MCF 10A (cell line): ENCODE results near the gene UCK1. TPM values are rescaled to one million over a fixed set of nuclear protein-coding genes. Genes with fewer than 3 reads are reported as not detected.

ENCODE experiments used
- BruUV-seq: library from RNA; stranded (reverse); fragments of 400-500 nt; replicated peaks from 2 replicates; lab custom pipeline; 2021; lab: Mats Ljungman, UMichigan
- CTCF ChIA-PET: fragments of 300-600 bp; sonication (Branson Sonifier 250); formaldehyde crosslinking; extraction: SDS; loops from one replicate; lab custom pipeline; 2021; ENCODE audit warnings: antibody characterized with exemption, inconsistent platforms; lab: Yijun Ruan, JAX
- POLR2A ChIA-PET: fragments of 300-600, 350-650 bp; sonication (Branson Sonifier 250); formaldehyde crosslinking; extraction: SDS; loops from one replicate; lab custom pipeline; 2020; ENCODE audit warnings: antibody characterized with exemption, inconsistent platforms; lab: Yijun Ruan, JAX
- DNase-seq: peaks from one replicate; pipeline ENCODE4 v3.0.0-alpha.2; 2018; ENCODE audit not compliant: unreplicated experiment
- H3K27ac Mint-ChIP-seq: one replicate; pipeline ENCODE4 v1.8.0; 2022; ENCODE audit warnings: mild to moderate bottlenecking, low read depth, mixed read lengths; ENCODE audit not compliant: unreplicated experiment
- H3K27me3 Mint-ChIP-seq: one replicate; pipeline ENCODE4 v1.8.0; 2022; ENCODE audit warnings: mixed read lengths; ENCODE audit not compliant: insufficient read depth, unreplicated experiment
- H3K36me3 Mint-ChIP-seq: one replicate; pipeline ENCODE4 v1.8.0; 2022; ENCODE audit warnings: mild to moderate bottlenecking, moderate library complexity, mixed read lengths; ENCODE audit not compliant: insufficient read depth, unreplicated experiment
- H3K4me1 Mint-ChIP-seq: one replicate; pipeline ENCODE4 v1.8.0; 2022; ENCODE audit warnings: mixed read lengths; ENCODE audit not compliant: insufficient read depth, unreplicated experiment
- H3K4me3 Mint-ChIP-seq: one replicate; pipeline ENCODE4 v1.8.0; 2022; ENCODE audit warnings: mild to moderate bottlenecking, moderate library complexity, mixed read lengths; ENCODE audit not compliant: unreplicated experiment
- H3K9me3 Mint-ChIP-seq: one replicate; pipeline ENCODE4 v1.8.0; 2022; ENCODE audit warnings: mixed read lengths; ENCODE audit not compliant: unreplicated experiment
- intact Hi-C: fragments of 100-400 bp; cut with micrococcal nuclease; formaldehyde crosslinking; loops from 2 replicates; pipeline ENCODE4 v1.14.1; 2022
- total RNA-seq: library from RNA; stranded (reverse); gene quantifications from 2 replicates; pipeline ENCODE4 v1.2.3, GENCODE V29; 2022
- TF ChIP-seq, protein P1 (sequence below): fragments of 200-600 bp; IDR thresholded peaks from one replicate; pipeline ENCODE4 v1.8.0; 2022; ENCODE audit warnings: antibody characterized with exemption, mild to moderate bottlenecking; ENCODE audit not compliant: unreplicated experiment

The UCK1 gene
- total RNA-seq, 1 experiment from 2014 or later: 20.0 TPM

DNA sequence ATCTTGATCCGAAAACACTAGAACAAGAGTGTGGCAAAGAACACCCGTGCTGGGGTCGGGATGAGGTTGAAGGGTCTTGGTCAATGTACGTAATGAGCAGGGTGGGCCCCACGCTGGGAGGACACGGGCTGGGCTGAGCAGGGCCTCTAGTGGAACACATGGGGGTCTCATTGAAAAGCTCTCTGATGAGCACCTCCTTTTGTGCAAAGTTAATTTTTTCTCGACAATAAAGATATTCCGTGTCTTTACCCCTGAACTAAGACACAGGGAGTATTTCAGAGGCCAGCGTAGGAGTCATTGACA is 8.0 kb downstream of the UCK1 start:
- Mint-ChIP-seq H3K9me3 (no peaks in the 10 kb centered on the region), H3K36me3 (peaks cover 65% of the 10 kb centered on the region), H3K4me1 (no peaks in the 10 kb centered on the region), H3K27ac (no peak overlapping the region), H3K4me3 (no peak overlapping the region), H3K27me3 (no peaks in the 10 kb centered on the region)
- POLR2A ChIA-PET: interaction anchor here (0.5 to 1.0 kb wide), 2 partner anchors 20 to 64 kb away, joined by 3 to 4 read pairs; partner anchors contain the start of gene POMT1
- CTCF ChIA-PET: no interaction called here
- no TSS peak for BruUV-seq
- intact Hi-C loops: no loop called here
- DNase-seq: no peak
- TF ChIP-seq, protein P1, sequence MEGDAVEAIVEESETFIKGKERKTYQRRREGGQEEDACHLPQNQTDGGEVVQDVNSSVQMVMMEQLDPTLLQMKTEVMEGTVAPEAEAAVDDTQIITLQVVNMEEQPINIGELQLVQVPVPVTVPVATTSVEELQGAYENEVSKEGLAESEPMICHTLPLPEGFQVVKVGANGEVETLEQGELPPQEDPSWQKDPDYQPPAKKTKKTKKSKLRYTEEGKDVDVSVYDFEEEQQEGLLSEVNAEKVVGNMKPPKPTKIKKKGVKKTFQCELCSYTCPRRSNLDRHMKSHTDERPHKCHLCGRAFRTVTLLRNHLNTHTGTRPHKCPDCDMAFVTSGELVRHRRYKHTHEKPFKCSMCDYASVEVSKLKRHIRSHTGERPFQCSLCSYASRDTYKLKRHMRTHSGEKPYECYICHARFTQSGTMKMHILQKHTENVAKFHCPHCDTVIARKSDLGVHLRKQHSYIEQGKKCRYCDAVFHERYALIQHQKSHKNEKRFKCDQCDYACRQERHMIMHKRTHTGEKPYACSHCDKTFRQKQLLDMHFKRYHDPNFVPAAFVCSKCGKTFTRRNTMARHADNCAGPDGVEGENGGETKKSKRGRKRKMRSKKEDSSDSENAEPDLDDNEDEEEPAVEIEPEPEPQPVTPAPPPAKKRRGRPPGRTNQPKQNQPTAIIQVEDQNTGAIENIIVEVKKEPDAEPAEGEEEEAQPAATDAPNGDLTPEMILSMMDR: no peak

DNA sequence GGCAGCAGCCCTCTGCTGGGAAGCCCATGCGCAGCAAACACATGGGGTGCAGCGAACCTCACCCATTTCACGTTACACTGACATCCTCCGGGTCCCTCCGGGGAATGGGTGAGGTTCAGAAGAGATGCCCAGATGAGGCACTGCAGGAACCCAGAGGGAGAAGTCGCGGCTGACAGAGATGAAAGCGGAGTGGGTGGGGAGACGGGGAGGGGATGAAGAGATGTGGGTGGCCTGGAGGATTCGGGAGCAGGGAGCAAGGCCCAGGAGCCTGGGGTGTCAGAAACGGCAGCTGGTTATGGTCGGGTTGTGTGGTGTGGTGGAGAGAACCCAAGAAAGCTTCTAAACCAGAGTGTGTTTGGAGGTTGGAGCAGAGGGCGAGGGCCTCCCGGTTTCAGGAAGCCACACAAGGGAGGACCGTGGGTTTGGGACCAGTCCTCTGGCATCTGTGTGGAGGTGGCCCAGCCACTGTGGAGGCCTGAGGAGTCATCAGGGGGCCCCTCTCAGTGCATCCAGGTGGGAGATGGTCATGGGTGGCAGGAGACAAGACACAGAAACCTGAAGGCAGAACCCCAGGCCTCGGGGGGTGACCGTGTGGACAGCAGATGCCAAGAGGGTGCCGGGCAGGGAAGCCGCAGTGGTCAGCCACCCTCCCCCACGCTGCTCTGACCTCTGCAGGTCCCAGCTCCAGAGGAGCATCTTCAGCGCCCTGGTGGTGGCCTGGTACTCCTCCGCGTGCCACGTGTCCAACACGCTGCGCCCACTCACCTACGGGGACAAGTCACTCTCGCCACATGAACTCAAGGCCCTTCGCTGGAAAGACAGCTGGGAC is 8.6 kb downstream of the UCK1 start:
- no peak for DNase-seq
- POLR2A ChIA-PET: interaction anchor here (0.5 kb wide), 1 partner anchor 64 kb away, joined by 3 read pairs; no protein-coding TSS in a partner anchor
- intact Hi-C loops: no loop called here
- CTCF ChIA-PET: no interaction called here
- Mint-ChIP-seq H3K4me1 (no peaks in the 10 kb centered on the region), H3K36me3 (peaks cover 68% of the 10 kb centered on the region), H3K27ac (no peak overlapping the region), H3K4me3 (no peak overlapping the region), H3K9me3 (no peaks in the 10 kb centered on the region), H3K27me3 (no peaks in the 10 kb centered on the region)
- TF ChIP-seq, protein P1: no peak
- no TSS peak for BruUV-seq

DNA sequence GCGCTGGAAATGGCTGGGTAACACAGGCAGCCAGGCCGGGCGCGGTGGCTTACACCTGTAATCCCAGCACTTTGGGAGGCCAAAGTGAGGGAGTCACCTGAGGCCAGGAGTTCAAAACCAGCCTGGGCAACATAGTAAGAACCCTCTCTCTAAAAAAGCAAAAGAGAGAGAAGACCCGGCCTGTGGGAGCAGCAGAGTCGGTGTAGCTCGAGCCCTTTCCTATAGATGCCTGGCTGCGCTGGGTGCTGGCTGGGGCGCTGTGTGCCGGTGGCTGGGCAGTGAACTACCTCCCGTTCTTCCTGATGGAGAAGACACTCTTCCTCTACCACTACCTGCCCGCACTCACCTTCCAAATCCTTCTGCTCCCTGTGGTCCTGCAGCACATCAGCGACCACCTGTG is 9.2 kb downstream of the UCK1 start:
- peaks cover 63% of the 10 kb centered on the region for H3K36me3 Mint-ChIP-seq
- BruUV-seq: no TSS peak
- POLR2A ChIA-PET: no interaction called here
- intact Hi-C loops: no loop called here
- TF ChIP-seq, protein P1: no peak
- CTCF ChIA-PET: no interaction called here
- H3K4me1 Mint-ChIP-seq: no peaks in the 10 kb centered on the region
- no peaks in the 10 kb centered on the region for H3K27me3 Mint-ChIP-seq
- H3K27ac Mint-ChIP-seq: no peak overlapping the region
- no peak for DNase-seq
- no peaks in the 10 kb centered on the region for H3K9me3 Mint-ChIP-seq
- H3K4me3 Mint-ChIP-seq: no peak overlapping the region

DNA sequence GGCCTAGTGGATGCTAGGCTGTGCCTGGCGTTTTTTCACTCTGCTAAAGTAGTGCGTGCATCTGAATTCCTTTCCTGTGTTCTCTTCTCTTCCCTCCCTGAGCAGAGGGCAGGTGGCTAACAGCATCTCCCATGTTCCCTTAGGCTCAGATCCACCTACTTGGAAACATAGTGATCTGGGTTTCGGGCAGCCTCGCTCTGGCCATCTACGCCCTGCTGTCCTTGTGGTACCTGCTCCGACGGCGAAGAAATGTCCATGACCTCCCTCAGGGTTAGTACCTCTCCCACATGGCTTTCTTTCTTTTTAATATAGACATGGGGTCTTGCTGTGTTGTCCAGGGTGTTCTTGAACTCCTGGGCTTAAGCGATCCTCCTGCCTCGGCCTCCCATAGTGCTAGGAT is 9.9 kb downstream of the UCK1 start:
- ChIA-PET POLR2A (no interaction called here), CTCF (no interaction called here)
- Mint-ChIP-seq H3K4me3 (no peak overlapping the region), H3K36me3 (peaks cover 56% of the 10 kb centered on the region), H3K27ac (no peak overlapping the region), H3K27me3 (no peaks in the 10 kb centered on the region), H3K9me3 (no peaks in the 10 kb centered on the region), H3K4me1 (no peaks in the 10 kb centered on the region)
- BruUV-seq: no TSS peak
- DNase-seq: no peak
- TF ChIP-seq, protein P1: no peak
- intact Hi-C loops: no loop called here
